Nephron (organoid): Measurements from ENCODE around the gene ADK.

Source experiments
- H3K27ac Mint-ChIP-seq, 3 experiments: 2 replicates each; pipeline ENCODE4 v1.8.0; 2020; ENCODE audit warnings: mixed read lengths in 3 of 3, mild to moderate bottlenecking in 2 of 3, moderate library complexity in 1 of 3
- H3K27me3 Mint-ChIP-seq: 2 replicates; pipeline ENCODE4 v1.8.0; 2021; ENCODE audit warnings: low read depth, mild to moderate bottlenecking, moderate library complexity, mixed read lengths
- H3K36me3 Mint-ChIP-seq: 2 replicates; pipeline ENCODE4 v1.8.0; 2020; ENCODE audit warnings: low read depth, mixed read lengths
- H3K4me1 Mint-ChIP-seq: 2 replicates; pipeline ENCODE4 v1.8.0; 2020; ENCODE audit warnings: mixed read lengths
- H3K4me3 Mint-ChIP-seq, 3 experiments: 2 replicates each; pipeline ENCODE4 v1.8.0; 2020; ENCODE audit warnings: mild to moderate bottlenecking in 3 of 3, mixed read lengths in 3 of 3, moderate library complexity in 2 of 3
- H3K9me3 Mint-ChIP-seq: 2 replicates; pipeline ENCODE4 v1.8.0; 2020; ENCODE audit warnings: mixed read lengths
- CTCF ChIP-seq, 3 experiments: fragments of 200-600 bp; sonication (generic); IDR thresholded peaks; one replicate each; pipeline ENCODE4 v1.5.0; 2021; ENCODE audit warnings: antibody characterized with exemption in 3 of 3; ENCODE audit not compliant: unreplicated experiment in 3 of 3

Gene ADK

GRCh38 chr10:74500816-74501215, 349.8 kb downstream of the ADK start:
- peaks cover 27% of the 10 kb centered on the region for H3K36me3 Mint-ChIP-seq
- peaks cover 4% of the 10 kb centered on the region for H3K4me1 Mint-ChIP-seq
- H3K4me3 Mint-ChIP-seq = no peak overlapping the region
- no peak overlapping the region for H3K27ac Mint-ChIP-seq
- no peaks in the 10 kb centered on the region for H3K27me3 Mint-ChIP-seq
- peaks cover 10% of the 10 kb centered on the region for H3K9me3 Mint-ChIP-seq
- TF ChIP-seq CTCF (IDR thresholded peaks at IDR 0.05; ENCODE audit: unreplicated experiment in 3 of 3) = no peak

GRCh38 chr10:74502963-74503608, 352.1 kb downstream of the ADK start:
- Mint-ChIP-seq H3K4me3 (no peak overlapping the region), H3K27me3 (no peaks in the 10 kb centered on the region), H3K27ac (peak overlapping the region in 1 of 3 experiments; percentile 8), H3K9me3 (peaks cover 18% of the 10 kb centered on the region), H3K4me1 (peaks cover 8% of the 10 kb centered on the region), H3K36me3 (peaks cover 27% of the 10 kb centered on the region)
- TF ChIP-seq CTCF (IDR thresholded peaks at IDR 0.05; ENCODE audit: unreplicated experiment in 3 of 3) = no peak

- TF ChIP-seq CTCF (IDR thresholded peaks at IDR 0.05; ENCODE audit: unreplicated experiment in 3 of 3) = no peak
- Mint-ChIP-seq H3K4me3 (no peak overlapping the region), H3K36me3 (peaks cover 43% of the 10 kb centered on the region), H3K9me3 (peaks cover 43% of the 10 kb centered on the region), H3K27ac (no peak overlapping the region), H3K27me3 (no peaks in the 10 kb centered on the region), H3K4me1 (peaks cover 7% of the 10 kb centered on the region)
Observed at GRCh38 chr10:74507951-74508350, 356.9 kb downstream of the ADK start.

- peaks cover 58% of the 10 kb centered on the region for H3K9me3 Mint-ChIP-seq
- H3K36me3 Mint-ChIP-seq = peaks cover 55% of the 10 kb centered on the region
- H3K4me1 Mint-ChIP-seq = peaks cover 4% of the 10 kb centered on the region
- no peaks in the 10 kb centered on the region for H3K27me3 Mint-ChIP-seq
- TF ChIP-seq CTCF (IDR thresholded peaks at IDR 0.05; ENCODE audit: unreplicated experiment in 3 of 3) = no peak
- H3K4me3 Mint-ChIP-seq = no peak overlapping the region
- H3K27ac Mint-ChIP-seq = no peak overlapping the region
Observed at GRCh38 chr10:74510594-74510993, 359.6 kb downstream of the ADK start.

- TF ChIP-seq CTCF (IDR thresholded peaks at IDR 0.05; ENCODE audit: unreplicated experiment in 3 of 3) = no peak
- Mint-ChIP-seq H3K4me1 (peaks cover 3% of the 10 kb centered on the region), H3K27me3 (no peaks in the 10 kb centered on the region), H3K4me3 (no peak overlapping the region), H3K27ac (no peak overlapping the region), H3K36me3 (peaks cover 52% of the 10 kb centered on the region), H3K9me3 (peaks cover 57% of the 10 kb centered on the region)
Observed at GRCh38 chr10:74511051-74511450, 360.0 kb downstream of the ADK start.

GRCh38 chr10:74514322-74514721, 363.3 kb downstream of the ADK start:
- Mint-ChIP-seq H3K4me1 (no peaks in the 10 kb centered on the region), H3K27ac (no peak overlapping the region), H3K9me3 (peaks cover 59% of the 10 kb centered on the region), H3K4me3 (no peak overlapping the region), H3K27me3 (no peaks in the 10 kb centered on the region), H3K36me3 (peaks cover 58% of the 10 kb centered on the region)
- TF ChIP-seq CTCF (IDR thresholded peaks at IDR 0.05; ENCODE audit: unreplicated experiment in 3 of 3) = no peak
